Transverse colon (tissue), 4 donors: ENCODE results near the gene ZBED1.

Experiments used
- CTCF ChIP-seq, 5 experiments: fragments of 200-600 bp in 3 of 5; fragments of 450-650 bp in 2 of 5; sonication (generic) in 3 of 5; IDR thresholded peaks; 1 replicate in 2 of 5; 2 replicates in 3 of 5; pipeline ENCODE4 v1.5.1; 2016 to 2017; ENCODE audit warnings: antibody characterized with exemption in 5 of 5, inconsistent platforms in 3 of 5, mild to moderate bottlenecking in 2 of 5, moderate library complexity in 1 of 5
- EP300 ChIP-seq: sonication (generic); formaldehyde crosslinking; IDR thresholded peaks from one replicate; pipeline ENCODE4 v1.6.1; 2017; ENCODE audit warnings: antibody characterized with exemption, low read depth
- POLR2A ChIP-seq: fragments of 450-650 bp; IDR thresholded peaks from one replicate; pipeline ENCODE4 v1.6.1; 2016; ENCODE audit warnings: antibody characterized with exemption, mild to moderate bottlenecking, moderate library complexity
- POLR2AphosphoS5 ChIP-seq, 3 donors: sonication (generic); formaldehyde crosslinking; IDR thresholded peaks; one replicate each; pipeline ENCODE4 v1.6.1; 2016; ENCODE audit warnings: antibody characterized with exemption in 3 of 3

- TF ChIP-seq CTCF (IDR thresholded peaks at IDR 0.05), result no peak
- no peak for TF ChIP-seq EP300
- TF ChIP-seq POLR2AphosphoS5 (IDR thresholded peaks at IDR 0.05), result no peak
- no peak for TF ChIP-seq POLR2A
Measured at GRCh38 chrX:2474963-2475726, 25.6 kb downstream of the ZBED1 start.
